ENCODE results near the gene FSD1. TPM values are rescaled to one million over a fixed set of nuclear protein-coding genes. Genes with fewer than 3 reads are reported as not detected.

FSD1 gene
- total and polyA plus RNA-seq, 9 of the 15 experiments (the other 6 are each of a cell fraction or from before 2014, with no cell fraction given), result 0.11 to 1.9 (median 0.94) TPM; not detected in 1

DNA sequence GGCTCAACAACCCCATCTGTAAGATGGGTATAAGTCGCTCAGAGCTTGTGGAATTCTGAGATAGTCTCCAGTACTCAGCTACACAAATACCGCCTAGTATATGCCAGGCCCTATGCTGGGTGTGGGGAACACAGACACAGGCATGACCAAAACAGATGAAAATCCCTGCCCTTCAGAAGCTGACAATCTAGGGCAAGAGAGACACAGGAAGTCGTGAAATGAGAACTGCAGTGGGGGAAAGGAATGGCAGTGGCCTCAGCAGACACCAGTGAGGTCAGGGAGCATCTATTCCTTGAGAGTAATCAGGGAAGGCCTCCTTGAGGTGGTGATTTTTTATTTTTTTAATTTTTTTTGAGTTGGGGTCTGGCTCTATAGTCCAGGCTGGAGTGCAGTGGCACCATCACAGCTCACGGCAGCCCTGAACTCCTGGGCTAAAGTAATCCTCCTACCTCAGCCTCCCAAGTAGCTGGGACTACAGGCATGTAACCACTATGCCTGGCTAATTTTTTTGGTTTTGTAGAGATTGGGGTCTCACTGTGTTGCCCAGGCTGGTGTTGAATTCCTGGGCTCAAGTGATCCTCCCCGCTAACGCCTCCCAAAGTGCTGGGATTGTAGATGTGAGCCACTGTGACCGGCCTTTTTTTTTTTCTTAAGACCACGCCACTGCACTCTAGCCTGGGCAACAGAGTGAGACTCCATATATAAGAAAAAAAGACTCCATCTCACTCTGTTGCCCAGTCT is 5.4 kb upstream of the FSD1 start (continued):
- TF ChIP-seq, protein P1, sequence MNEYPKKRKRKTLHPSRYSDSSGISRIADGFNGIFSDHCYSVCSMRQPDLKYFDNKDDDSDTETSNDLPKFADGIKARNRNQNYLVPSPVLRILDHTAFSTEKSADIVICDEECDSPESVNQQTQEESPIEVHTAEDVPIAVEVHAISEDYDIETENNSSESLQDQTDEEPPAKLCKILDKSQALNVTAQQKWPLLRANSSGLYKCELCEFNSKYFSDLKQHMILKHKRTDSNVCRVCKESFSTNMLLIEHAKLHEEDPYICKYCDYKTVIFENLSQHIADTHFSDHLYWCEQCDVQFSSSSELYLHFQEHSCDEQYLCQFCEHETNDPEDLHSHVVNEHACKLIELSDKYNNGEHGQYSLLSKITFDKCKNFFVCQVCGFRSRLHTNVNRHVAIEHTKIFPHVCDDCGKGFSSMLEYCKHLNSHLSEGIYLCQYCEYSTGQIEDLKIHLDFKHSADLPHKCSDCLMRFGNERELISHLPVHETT (CRISPR knock-in tag; conservative IDR thresholded peaks at IDR 0.05 in 1 of 2, IDR thresholded peaks at IDR 0.05 in 1 of 2), result no peak
- no peak for TF ChIP-seq MYC (IDR thresholded peaks at IDR 0.05; ENCODE audit: low read depth, low read length)
- no peak for TF ChIP-seq MYC (CRISPR knock-in tag; IDR thresholded peaks at IDR 0.05; ENCODE audit: borderline replicate concordance, low read depth)
- TF ChIP-seq, protein P2, sequence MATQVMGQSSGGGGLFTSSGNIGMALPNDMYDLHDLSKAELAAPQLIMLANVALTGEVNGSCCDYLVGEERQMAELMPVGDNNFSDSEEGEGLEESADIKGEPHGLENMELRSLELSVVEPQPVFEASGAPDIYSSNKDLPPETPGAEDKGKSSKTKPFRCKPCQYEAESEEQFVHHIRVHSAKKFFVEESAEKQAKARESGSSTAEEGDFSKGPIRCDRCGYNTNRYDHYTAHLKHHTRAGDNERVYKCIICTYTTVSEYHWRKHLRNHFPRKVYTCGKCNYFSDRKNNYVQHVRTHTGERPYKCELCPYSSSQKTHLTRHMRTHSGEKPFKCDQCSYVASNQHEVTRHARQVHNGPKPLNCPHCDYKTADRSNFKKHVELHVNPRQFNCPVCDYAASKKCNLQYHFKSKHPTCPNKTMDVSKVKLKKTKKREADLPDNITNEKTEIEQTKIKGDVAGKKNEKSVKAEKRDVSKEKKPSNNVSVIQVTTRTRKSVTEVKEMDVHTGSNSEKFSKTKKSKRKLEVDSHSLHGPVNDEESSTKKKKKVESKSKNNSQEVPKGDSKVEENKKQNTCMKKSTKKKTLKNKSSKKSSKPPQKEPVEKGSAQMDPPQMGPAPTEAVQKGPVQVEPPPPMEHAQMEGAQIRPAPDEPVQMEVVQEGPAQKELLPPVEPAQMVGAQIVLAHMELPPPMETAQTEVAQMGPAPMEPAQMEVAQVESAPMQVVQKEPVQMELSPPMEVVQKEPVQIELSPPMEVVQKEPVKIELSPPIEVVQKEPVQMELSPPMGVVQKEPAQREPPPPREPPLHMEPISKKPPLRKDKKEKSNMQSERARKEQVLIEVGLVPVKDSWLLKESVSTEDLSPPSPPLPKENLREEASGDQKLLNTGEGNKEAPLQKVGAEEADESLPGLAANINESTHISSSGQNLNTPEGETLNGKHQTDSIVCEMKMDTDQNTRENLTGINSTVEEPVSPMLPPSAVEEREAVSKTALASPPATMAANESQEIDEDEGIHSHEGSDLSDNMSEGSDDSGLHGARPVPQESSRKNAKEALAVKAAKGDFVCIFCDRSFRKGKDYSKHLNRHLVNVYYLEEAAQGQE (IDR thresholded peaks at IDR 0.05; ENCODE audit: borderline replicate concordance), result no peak
- TF ChIP-seq, protein P2 (CRISPR knock-in tag; IDR thresholded peaks at IDR 0.05; ENCODE audit: low read depth), result no peak
- TF ChIP-seq GTF2A2 (tag; IDR thresholded peaks at IDR 0.05), result no peak
- TF ChIP-seq, protein P3, sequence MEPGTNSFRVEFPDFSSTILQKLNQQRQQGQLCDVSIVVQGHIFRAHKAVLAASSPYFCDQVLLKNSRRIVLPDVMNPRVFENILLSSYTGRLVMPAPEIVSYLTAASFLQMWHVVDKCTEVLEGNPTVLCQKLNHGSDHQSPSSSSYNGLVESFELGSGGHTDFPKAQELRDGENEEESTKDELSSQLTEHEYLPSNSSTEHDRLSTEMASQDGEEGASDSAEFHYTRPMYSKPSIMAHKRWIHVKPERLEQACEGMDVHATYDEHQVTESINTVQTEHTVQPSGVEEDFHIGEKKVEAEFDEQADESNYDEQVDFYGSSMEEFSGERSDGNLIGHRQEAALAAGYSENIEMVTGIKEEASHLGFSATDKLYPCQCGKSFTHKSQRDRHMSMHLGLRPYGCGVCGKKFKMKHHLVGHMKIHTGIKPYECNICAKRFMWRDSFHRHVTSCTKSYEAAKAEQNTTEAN (CRISPR knock-in tag; IDR thresholded peaks at IDR 0.05), result no peak
